Endodermal cell (in vitro differentiated cells): ENCODE results near the gene AMN1. TPM values are rescaled to one million over a fixed set of nuclear protein-coding genes. Genes with fewer than 3 reads are reported as not detected.

Experiments
- DNase-seq: peaks from one replicate; pipeline ENCODE4 v3.0.0-alpha.2; 2017
- H3K27ac ChIP-seq: 2 replicates; pipeline ENCODE4 v1.5.1; 2013; ENCODE audit warnings: mild to moderate bottlenecking, low read depth, low read length, moderate library complexity
- H3K27me3 ChIP-seq: 2 replicates; pipeline ENCODE4 v1.6.1; 2013; ENCODE audit warnings: mild to moderate bottlenecking, low read length, moderate library complexity; ENCODE audit not compliant: insufficient read depth, control insufficient read depth, poor library complexity, severe bottlenecking
- H3K36me3 ChIP-seq: 2 replicates; pipeline ENCODE4 v1.7.0; 2013; ENCODE audit warnings: mild to moderate bottlenecking, low read length, moderate library complexity; ENCODE audit not compliant: control insufficient read depth, insufficient read depth
- H3K4me1 ChIP-seq: one replicate; pipeline ENCODE4 v1.7.0; 2013; ENCODE audit warnings: low read length; ENCODE audit not compliant: control insufficient read depth, insufficient read depth
- H3K4me3 ChIP-seq: 2 replicates; pipeline ENCODE4 v1.5.1; 2013; ENCODE audit warnings: mild to moderate bottlenecking, low read length, moderate library complexity
- H3K9ac ChIP-seq: 2 replicates; pipeline ENCODE4 v1.6.1; 2013; ENCODE audit warnings: mild to moderate bottlenecking, low read length, moderate library complexity; ENCODE audit not compliant: poor library complexity, severe bottlenecking; ENCODE audit errors: extremely low read depth
- H3K9me3 ChIP-seq: 2 replicates; pipeline ENCODE4 v1.6.1; 2013; ENCODE audit warnings: mild to moderate bottlenecking, low read length, moderate library complexity; ENCODE audit not compliant: control insufficient read depth
- H3K27ac Mint-ChIP-seq: 2 replicates; pipeline ENCODE4 v1.8.0; 2020; ENCODE audit warnings: mixed read lengths
- H3K27me3 Mint-ChIP-seq: 2 replicates; pipeline ENCODE4 v1.8.0; 2021; ENCODE audit warnings: mild to moderate bottlenecking, mixed read lengths; ENCODE audit not compliant: insufficient read depth
- H3K36me3 Mint-ChIP-seq: 2 replicates; pipeline ENCODE4 v1.8.0; 2020; ENCODE audit warnings: low read depth, mixed read lengths
- H3K4me1 Mint-ChIP-seq: 2 replicates; pipeline ENCODE4 v1.8.0; 2020; ENCODE audit warnings: mixed read lengths
- H3K4me3 Mint-ChIP-seq: 2 replicates; pipeline ENCODE4 v1.8.0; 2020; ENCODE audit warnings: mild to moderate bottlenecking, moderate library complexity, mixed read lengths
- H3K9me3 Mint-ChIP-seq: 2 replicates; pipeline ENCODE4 v1.8.0; 2020; ENCODE audit warnings: mild to moderate bottlenecking, mixed read lengths
- CTCF ChIP-seq: fragments of 200-600 bp; sonication (generic); conservative IDR thresholded peaks from 2 replicates; pipeline ENCODE4 v1.5.0; 2021; ENCODE audit warnings: antibody characterized with exemption, mild to moderate bottlenecking
- WGBS, 2 experiments: methylation state at CpG; one replicate each; pipeline versions ENCODE4 v1.1.5 to v1.1.7; 2013; ENCODE audit warnings: missing lambda C conversion rate in 2 of 2, mixed read lengths in 1 of 2; ENCODE audit not compliant: insufficient coverage in 1 of 2, insufficient read length in 1 of 2; 5-methylcytosine and 5-hydroxymethylcytosine counted together
- total RNA-seq, 2 donors: library from RNA; stranded (reverse); fragmentation: NEBNext Ultra II Directional in 1 of 2; extraction: Animal tissue kit (Norgen Biotek cat#: 25700) in 1 of 2; gene quantifications; 2 replicates in 1 of 2; 3 replicates in 1 of 2; pipeline ENCODE4 v1.2.1, GENCODE V29; 2021

AMN1 gene
- total RNA-seq, 2 donors from 2014 or later: 12.5 to 15.2 TPM

DNA sequence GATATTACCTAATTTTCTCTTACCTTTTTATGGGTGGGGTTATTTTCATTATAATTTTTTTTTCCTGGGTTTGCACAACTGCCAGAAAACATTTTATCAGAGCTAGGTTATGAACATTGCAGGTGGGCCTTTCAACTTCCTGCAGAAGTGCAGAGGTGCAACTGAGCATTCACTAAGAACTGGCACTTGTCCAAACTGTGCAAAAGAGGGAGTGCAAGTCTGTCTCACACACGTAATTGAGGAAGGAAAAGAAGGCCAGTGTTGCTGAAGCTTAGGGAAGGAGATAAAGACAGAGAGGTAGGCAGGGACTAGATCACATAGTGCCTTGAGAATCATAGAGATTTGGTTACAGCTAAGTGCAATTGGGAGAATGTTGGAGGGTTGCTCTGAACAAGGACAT, 14.1 kb upstream of the AMN1 start:
- H3K9me3 ChIP-seq: no peaks in the 10 kb centered on the region
- Mint-ChIP-seq H3K4me3 (no peak overlapping the region), H3K9me3 (peaks cover 4% of the 10 kb centered on the region), H3K27me3 (no peaks in the 10 kb centered on the region), H3K36me3 (peaks cover 2% of the 10 kb centered on the region), H3K4me1 (no peaks in the 10 kb centered on the region), H3K27ac (no peak overlapping the region)
- no peaks in the 10 kb centered on the region for H3K36me3 ChIP-seq
- DNase-seq: no peak
- no peaks in the 10 kb centered on the region for H3K27me3 ChIP-seq
- no peak overlapping the region for H3K9ac ChIP-seq
- no peak overlapping the region for H3K4me3 ChIP-seq
- no peaks in the 10 kb centered on the region for H3K4me1 ChIP-seq
- H3K27ac ChIP-seq: no peak overlapping the region
- TF ChIP-seq CTCF: no peak
- 57 to 81% methylated on average over 1 of the region's 1 CpG for WGBS, 2 experiments

DNA sequence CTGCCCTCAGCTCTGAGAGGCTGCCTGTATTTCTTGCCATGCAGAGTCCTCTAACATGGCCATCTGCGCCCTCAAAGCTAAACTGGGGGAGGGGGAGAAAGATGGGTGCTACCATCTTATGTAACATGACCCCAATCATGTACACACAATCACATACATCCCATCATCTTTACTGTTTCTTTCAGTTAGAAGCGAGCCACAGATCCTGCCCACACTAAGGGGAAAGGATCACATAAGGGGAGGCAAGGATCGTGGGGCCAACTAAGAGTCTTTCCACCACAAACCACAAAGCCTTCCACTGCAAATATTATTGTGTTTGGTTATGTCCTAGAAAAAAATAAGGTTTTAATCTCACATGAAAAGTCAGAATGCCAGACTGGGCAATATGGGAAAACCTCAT, 11.8 kb upstream of the AMN1 start:
- Mint-ChIP-seq H3K36me3 (no peaks in the 10 kb centered on the region), H3K9me3 (peaks cover 2% of the 10 kb centered on the region), H3K27ac (no peak overlapping the region), H3K4me3 (no peak overlapping the region), H3K27me3 (no peaks in the 10 kb centered on the region), H3K4me1 (peaks cover 8% of the 10 kb centered on the region)
- Histone ChIP-seq H3K27me3 (no peaks in the 10 kb centered on the region), H3K4me3 (no peak overlapping the region), H3K4me1 (no peaks in the 10 kb centered on the region), H3K9ac (no peak overlapping the region), H3K27ac (no peak overlapping the region), H3K36me3 (no peaks in the 10 kb centered on the region), H3K9me3 (no peaks in the 10 kb centered on the region)
- WGBS, 2 experiments: 50% methylated on average over 2 of the region's 3 CpGs; no CpG with 5 or more reads in 1 of the 2 experiments
- no peak for TF ChIP-seq CTCF
- no peak for DNase-seq

DNA sequence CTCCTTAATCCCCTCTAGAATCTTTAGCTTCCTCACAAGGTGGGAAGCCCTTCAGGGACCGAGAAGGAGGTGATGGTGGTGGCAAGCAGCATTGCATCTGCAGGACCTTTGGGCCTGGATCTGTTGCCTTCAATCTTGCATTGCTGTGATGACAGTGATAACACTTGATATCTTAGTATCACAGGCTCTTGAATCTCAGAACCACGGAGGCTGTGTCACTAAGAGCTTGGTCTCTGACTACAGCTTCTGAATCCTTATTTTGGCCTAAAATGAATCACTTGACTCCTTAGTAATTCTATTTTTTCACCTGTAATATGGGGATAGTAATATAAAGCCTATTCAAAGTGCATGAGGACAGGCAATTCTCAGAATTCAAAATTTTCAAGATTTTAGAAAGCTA, 8.9 kb upstream of the AMN1 start:
- Histone ChIP-seq H3K9me3 (no peaks in the 10 kb centered on the region), H3K9ac (no peak overlapping the region), H3K27ac (no peak overlapping the region), H3K4me1 (no peaks in the 10 kb centered on the region), H3K27me3 (no peaks in the 10 kb centered on the region), H3K36me3 (no peaks in the 10 kb centered on the region), H3K4me3 (no peak overlapping the region)
- H3K4me1 Mint-ChIP-seq: peaks cover 18% of the 10 kb centered on the region
- no peaks in the 10 kb centered on the region for H3K27me3 Mint-ChIP-seq
- WGBS, 2 experiments: 74 to 94% methylated on average over 2 of the region's 2 CpGs
- TF ChIP-seq CTCF: peak; percentile 71
- DNase-seq: no peak
- H3K36me3 Mint-ChIP-seq: no peaks in the 10 kb centered on the region
- no peaks in the 10 kb centered on the region for H3K9me3 Mint-ChIP-seq
- no peak overlapping the region for H3K27ac Mint-ChIP-seq
- no peak overlapping the region for H3K4me3 Mint-ChIP-seq
